ENCODE data around the gene GPRIN1.

GPRIN1 gene

GRCh38 chr5:176620333-176620981, 10.5 kb upstream of the GPRIN1 start:
- DNase-seq (ENCODE audit: low spot score), result no peak
- ChIA-PET CTCF (interaction anchor here (0.6 kb wide), 1 partner anchor 331 kb away, joined by 3 read pairs; no protein-coding TSS in a partner anchor), POLR2A (ENCODE audit: low non-redundant PET) (no interaction called here)
- H3K27ac ChIP-seq, result no peak overlapping the region
- no peak for TF ChIP-seq CTCF (conservative IDR thresholded peaks at IDR 0.05; ENCODE audit: low read depth)

GRCh38 chr5:176619569-176620332, 9.8 kb upstream of the GPRIN1 start:
- DNase-seq (ENCODE audit: low spot score), result no peak
- CTCF ChIA-PET, result interaction anchor here (0.6 kb wide), 1 partner anchor 330 kb away, joined by 3 read pairs; no protein-coding TSS in a partner anchor
- TF ChIP-seq CTCF (conservative IDR thresholded peaks at IDR 0.05; ENCODE audit: low read depth), result no peak; the same call in 1 of the 2 replicates
- no peak overlapping the region for H3K27ac ChIP-seq
- POLR2A ChIA-PET (ENCODE audit: low non-redundant PET), result no interaction called here

- peak; percentile 95 for DNase-seq (ENCODE audit: low spot score)
- ChIA-PET POLR2A (ENCODE audit: low non-redundant PET) (no interaction called here), CTCF (interaction anchor here (0.6 to 1.1 kb wide), 2 partner anchors 10 to 34 kb away, joined by 3 to 4 read pairs; no protein-coding TSS in a partner anchor)
- no peak; the same call in 1 of the 2 replicates for TF ChIP-seq CTCF (conservative IDR thresholded peaks at IDR 0.05; ENCODE audit: low read depth)
- no peak overlapping the region for H3K27ac ChIP-seq
These were observed 9.2 kb upstream of the GPRIN1 start for GRCh38 chr5:176619203-176619568.

- CTCF ChIA-PET, result interaction anchor here (0.6 to 1.1 kb wide), 2 partner anchors 10 to 33 kb away, joined by 3 to 4 read pairs; no protein-coding TSS in a partner anchor
- no peak for DNase-seq (ENCODE audit: low spot score)
- no peak overlapping the region for H3K27ac ChIP-seq
- POLR2A ChIA-PET (ENCODE audit: low non-redundant PET), result no interaction called here
- TF ChIP-seq CTCF (conservative IDR thresholded peaks at IDR 0.05; ENCODE audit: low read depth), result no peak
These were observed 8.8 kb upstream of the GPRIN1 start for GRCh38 chr5:176618783-176619182.

- no peak for DNase-seq (ENCODE audit: low spot score)
- CTCF ChIA-PET, result no interaction called here
- no peak overlapping the region for H3K27ac ChIP-seq
- no peak for TF ChIP-seq CTCF (conservative IDR thresholded peaks at IDR 0.05; ENCODE audit: low read depth)
- POLR2A ChIA-PET (ENCODE audit: low non-redundant PET), result no interaction called here
These were observed 6.6 kb upstream of the GPRIN1 start for GRCh38 chr5:176616511-176616910.

- TF ChIP-seq CTCF (conservative IDR thresholded peaks at IDR 0.05; ENCODE audit: low read depth), result no peak
- peak; percentile 91 for DNase-seq (ENCODE audit: low spot score)
- no peak overlapping the region for H3K27ac ChIP-seq
- POLR2A ChIA-PET (ENCODE audit: low non-redundant PET), result no interaction called here
- CTCF ChIA-PET, result interaction anchor here (0.6 kb wide), 3 partner anchors 42 to 80 kb away, joined by 3 read pairs; no protein-coding TSS in a partner anchor
These were observed 5.0 kb upstream of the GPRIN1 start for GRCh38 chr5:176614805-176615478.

All from RWPE1 (cell line).